Loucy (cell line): Measurements from ENCODE around the gene FADS1.
A peak's percentile ranks its signal among the peaks of the same experiment; 100 is the strongest.

Experiments used
- H2AFZ ChIP-seq: fragments of 200-600 bp; sonication (generic); 2 replicates; pipeline ENCODE4 v1.6.0; 2016; ENCODE audit warnings: antibody characterized with exemption, mild to moderate bottlenecking, low read length, moderate library complexity
- H3F3A ChIP-seq: fragments of 200-600 bp; 2 replicates; pipeline ENCODE4 v1.6.0; 2016; ENCODE audit warnings: antibody characterized with exemption, low read depth, mild to moderate bottlenecking
- H3K27me3 ChIP-seq: fragments of 200-600 bp; sonication (generic); 2 replicates; pipeline ENCODE4 v1.6.1; 2014; ENCODE audit warnings: low read length, mild to moderate bottlenecking; ENCODE audit not compliant: insufficient read depth, poor library complexity, severe bottlenecking
- H3K36me3 ChIP-seq: fragments of 200-600 bp; sonication (generic); 2 replicates; pipeline ENCODE4 v1.6.1; 2016; ENCODE audit warnings: low read length; ENCODE audit not compliant: insufficient read depth
- H3K4me1 ChIP-seq: fragments of 200-600 bp; sonication (generic); 2 replicates; pipeline ENCODE4 v1.5.1; 2014; ENCODE audit warnings: low read length, mild to moderate bottlenecking; ENCODE audit not compliant: insufficient read depth, poor library complexity, severe bottlenecking
- H3K4me2 ChIP-seq: fragments of 200-600 bp; sonication (generic); 2 replicates; pipeline ENCODE4 v1.6.0; 2014; ENCODE audit warnings: antibody characterized with exemption, low read length, low read depth, mild to moderate bottlenecking; ENCODE audit not compliant: poor library complexity, severe bottlenecking
- H3K4me3 ChIP-seq: fragments of 200-600 bp; sonication (generic); 2 replicates; pipeline ENCODE4 v1.5.1; 2014; ENCODE audit warnings: low read length, mild to moderate bottlenecking, mixed read lengths; ENCODE audit not compliant: poor library complexity, severe bottlenecking
- H3K79me2 ChIP-seq: fragments of 200-600 bp; sonication (generic); 2 replicates; pipeline ENCODE4 v1.6.1; 2014; ENCODE audit warnings: low read length; ENCODE audit not compliant: insufficient read depth
- H3K9ac ChIP-seq: fragments of 200-600 bp; sonication (generic); 2 replicates; pipeline ENCODE4 v1.6.0; 2014; ENCODE audit warnings: mild to moderate bottlenecking, low read depth, low read length, moderate library complexity; ENCODE audit not compliant: poor library complexity, severe bottlenecking
- H3K9me2 ChIP-seq: fragments of 200-600 bp; sonication (generic); replicated peaks from 2 replicates; pipeline ENCODE4 v1.6.1; 2016; ENCODE audit warnings: low read depth, low read length, mixed read lengths
- H3K9me3 ChIP-seq: fragments of 200-600 bp; sonication (generic); 2 replicates; pipeline ENCODE4 v1.6.1; 2014; ENCODE audit warnings: mild to moderate bottlenecking, antibody characterized with exemption, low read length, low read depth; ENCODE audit not compliant: insufficient read depth
- H4K20me1 ChIP-seq: fragments of 200-600 bp; sonication (generic); 2 replicates; pipeline ENCODE4 v1.6.0; 2014; ENCODE audit warnings: antibody characterized with exemption, low read length, mild to moderate bottlenecking; ENCODE audit not compliant: insufficient read depth, poor library complexity, severe bottlenecking
- EZH2phosphoT487 ChIP-seq: fragments of 200-600 bp; IDR thresholded peaks from 2 replicates; pipeline ENCODE4 v1.6.1; 2018; ENCODE audit warnings: antibody characterized with exemption, mild to moderate bottlenecking, moderate library complexity, borderline replicate concordance
- TF ChIP-seq, protein P1 (sequence below): fragments of 200-600 bp; sonication (generic); conservative IDR thresholded peaks from 2 replicates; pipeline ENCODE4 v1.5.1; 2014; ENCODE audit warnings: mild to moderate bottlenecking, antibody characterized with exemption, low read length

The FADS1 gene

DNA sequence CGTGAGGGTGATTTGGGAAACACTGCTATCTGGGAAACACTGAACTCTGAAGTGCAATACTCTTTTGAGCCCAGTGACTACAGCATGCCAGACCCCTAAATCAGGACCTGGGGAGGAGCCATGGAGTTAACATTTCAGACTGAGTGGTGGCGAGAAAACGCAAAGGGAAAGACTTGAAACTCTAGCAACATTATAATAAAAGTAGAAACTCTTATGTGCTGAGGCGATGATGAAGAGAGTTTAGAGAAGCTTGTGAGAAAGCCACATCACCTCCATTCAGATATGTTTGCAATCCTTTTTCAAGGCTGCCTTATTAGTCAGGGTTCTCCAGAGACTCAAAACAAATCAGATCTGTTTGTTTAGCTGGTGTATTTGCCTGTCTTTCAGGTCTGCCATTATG is 22.2 kb downstream of the FADS1 start:
- H3K27me3 ChIP-seq, result peaks cover 5% of the 10 kb centered on the region
- peaks cover 32% of the 10 kb centered on the region for H3K4me1 ChIP-seq
- H3K4me3 ChIP-seq, result peak overlapping the region; percentile 85
- TF ChIP-seq, protein P1, sequence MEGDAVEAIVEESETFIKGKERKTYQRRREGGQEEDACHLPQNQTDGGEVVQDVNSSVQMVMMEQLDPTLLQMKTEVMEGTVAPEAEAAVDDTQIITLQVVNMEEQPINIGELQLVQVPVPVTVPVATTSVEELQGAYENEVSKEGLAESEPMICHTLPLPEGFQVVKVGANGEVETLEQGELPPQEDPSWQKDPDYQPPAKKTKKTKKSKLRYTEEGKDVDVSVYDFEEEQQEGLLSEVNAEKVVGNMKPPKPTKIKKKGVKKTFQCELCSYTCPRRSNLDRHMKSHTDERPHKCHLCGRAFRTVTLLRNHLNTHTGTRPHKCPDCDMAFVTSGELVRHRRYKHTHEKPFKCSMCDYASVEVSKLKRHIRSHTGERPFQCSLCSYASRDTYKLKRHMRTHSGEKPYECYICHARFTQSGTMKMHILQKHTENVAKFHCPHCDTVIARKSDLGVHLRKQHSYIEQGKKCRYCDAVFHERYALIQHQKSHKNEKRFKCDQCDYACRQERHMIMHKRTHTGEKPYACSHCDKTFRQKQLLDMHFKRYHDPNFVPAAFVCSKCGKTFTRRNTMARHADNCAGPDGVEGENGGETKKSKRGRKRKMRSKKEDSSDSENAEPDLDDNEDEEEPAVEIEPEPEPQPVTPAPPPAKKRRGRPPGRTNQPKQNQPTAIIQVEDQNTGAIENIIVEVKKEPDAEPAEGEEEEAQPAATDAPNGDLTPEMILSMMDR, result no peak
- no peak for TF ChIP-seq EZH2phosphoT487
- H3F3A ChIP-seq, result peaks cover 4% of the 10 kb centered on the region; the same call in 1 of the 2 replicates
- H3K4me2 ChIP-seq, result peak overlapping the region; percentile 90
- H3K9me2 ChIP-seq, result no peaks in the 10 kb centered on the region
- H3K36me3 ChIP-seq, result peaks cover 19% of the 10 kb centered on the region; the same call in 1 of the 2 replicates
- no peaks in the 10 kb centered on the region for H3K9me3 ChIP-seq
- H4K20me1 ChIP-seq, result peaks cover 39% of the 10 kb centered on the region
- no peak overlapping the region for H2AFZ ChIP-seq
- peaks cover 93% of the 10 kb centered on the region for H3K79me2 ChIP-seq
- H3K9ac ChIP-seq, result peak overlapping the region; percentile 58

DNA sequence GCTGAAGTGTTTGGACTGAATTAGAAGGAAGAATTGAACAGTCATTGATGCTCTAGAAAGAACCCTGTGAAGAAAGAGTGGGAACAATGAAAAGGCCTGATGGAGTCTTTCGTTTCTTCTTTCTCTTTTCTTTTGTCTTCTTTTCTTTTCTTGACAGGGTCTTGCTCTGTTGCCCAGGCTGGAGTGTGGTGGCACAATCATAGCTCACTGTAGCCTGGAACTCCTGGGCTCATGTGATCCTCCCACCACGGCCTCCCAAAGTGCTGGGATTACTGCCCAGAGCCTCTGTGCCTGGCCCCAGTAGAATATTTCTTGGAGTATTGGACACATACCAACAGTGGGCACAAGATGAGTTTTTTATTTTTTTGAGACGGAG is 23.0 kb downstream of the FADS1 start:
- peak overlapping the region; percentile 85 for H3K4me3 ChIP-seq
- peak overlapping the region; percentile 90 for H3K4me2 ChIP-seq
- H3K27me3 ChIP-seq, result peaks cover 5% of the 10 kb centered on the region
- H3K9me2 ChIP-seq, result no peaks in the 10 kb centered on the region
- peaks cover 39% of the 10 kb centered on the region for H4K20me1 ChIP-seq
- TF ChIP-seq EZH2phosphoT487, result no peak
- TF ChIP-seq, protein P1, result no peak
- H3F3A ChIP-seq, result peaks cover 4% of the 10 kb centered on the region; the same call in 1 of the 2 replicates
- peak overlapping the region; percentile 93 for H3K9ac ChIP-seq
- no peak overlapping the region for H2AFZ ChIP-seq
- H3K4me1 ChIP-seq, result peaks cover 32% of the 10 kb centered on the region
- no peaks in the 10 kb centered on the region for H3K9me3 ChIP-seq
- peaks cover 19% of the 10 kb centered on the region; the same call in 1 of the 2 replicates for H3K36me3 ChIP-seq
- H3K79me2 ChIP-seq, result peaks cover 91% of the 10 kb centered on the region

DNA sequence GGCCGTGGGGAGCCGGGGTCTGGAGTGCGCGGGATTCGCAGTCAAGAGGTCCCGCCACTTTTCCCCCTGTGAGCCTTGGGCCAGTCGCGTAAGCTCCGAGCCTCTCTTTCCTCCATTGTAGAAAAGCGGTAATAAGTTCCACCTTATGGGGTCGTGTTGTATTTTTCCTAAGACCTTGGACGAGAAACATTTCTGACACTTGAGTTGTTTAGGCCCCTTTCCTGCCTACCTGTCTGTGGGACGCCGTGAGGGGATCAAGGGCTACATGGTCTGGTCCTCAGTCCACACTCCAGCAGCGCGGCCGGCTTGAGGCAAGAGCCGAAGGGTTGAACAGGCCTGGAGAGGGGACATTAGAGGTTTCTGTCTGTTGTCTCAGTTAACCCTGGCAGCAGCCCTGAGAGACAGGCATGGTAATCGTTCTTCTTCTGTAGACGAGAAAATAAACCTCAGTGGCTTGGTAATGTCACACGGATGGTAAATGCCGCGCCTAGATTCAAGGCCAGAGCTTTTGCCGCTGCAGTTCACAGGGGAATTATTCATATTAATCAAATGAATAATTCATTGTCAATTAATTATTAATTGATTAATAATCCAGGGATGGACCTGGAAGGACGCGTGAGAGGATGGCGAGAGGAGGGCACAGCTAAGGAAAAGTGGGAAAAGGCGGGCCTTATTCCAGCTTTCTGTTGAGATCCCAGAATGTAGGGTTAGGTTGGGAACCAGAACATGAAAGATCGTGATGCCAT is 23.5 kb downstream of the FADS1 start:
- Histone ChIP-seq H3K4me1 (peaks cover 32% of the 10 kb centered on the region), H3K79me2 (peaks cover 91% of the 10 kb centered on the region), H3K9ac (peak overlapping the region; percentile 93), H4K20me1 (peaks cover 39% of the 10 kb centered on the region), H3K9me3 (no peaks in the 10 kb centered on the region), H3K27me3 (peaks cover 5% of the 10 kb centered on the region), H3K4me2 (peak overlapping the region; percentile 90), H3K4me3 (peak overlapping the region; percentile 85), H3K36me3 (peaks cover 19% of the 10 kb centered on the region; the same call in 1 of the 2 replicates), H2AFZ (peak overlapping the region; percentile 90), H3K9me2 (no peaks in the 10 kb centered on the region), H3F3A (peaks cover 4% of the 10 kb centered on the region; the same call in 1 of the 2 replicates)
- TF ChIP-seq, protein P1, result no peak
- no peak for TF ChIP-seq EZH2phosphoT487
